IMR-90 (cell line): ENCODE measurements around the gene AOPEP.

ENCODE experiments used
- BHLHE40 ChIP-seq: fragments of 150-350 bp; IDR thresholded peaks from 2 replicates; pipeline ENCODE4 v1.6.1; 2016; ENCODE audit warnings: mild to moderate bottlenecking, low read depth, low read length
- CEBPB ChIP-seq: IDR thresholded peaks from 2 replicates; pipeline ENCODE4 v1.6.1; 2012; ENCODE audit warnings: low read depth, low read length, improper control_type of control experiment
- CHD1 ChIP-seq: IDR thresholded peaks from 2 replicates; pipeline ENCODE4 v1.6.1; 2012; ENCODE audit warnings: low read depth, low read length, improper control_type of control experiment
- CTCF ChIP-seq: conservative IDR thresholded peaks from 2 replicates; pipeline ENCODE4 v1.5.1; 2012; ENCODE audit warnings: mild to moderate bottlenecking, low read depth, low read length, improper control_type of control experiment
- ELK1 ChIP-seq: fragments of 150-350 bp; IDR thresholded peaks from 2 replicates; pipeline ENCODE4 v1.6.1; 2016; ENCODE audit warnings: low read depth, mild to moderate bottlenecking, low read length, moderate library complexity, borderline replicate concordance
- MAFK ChIP-seq: IDR thresholded peaks from 2 replicates; pipeline ENCODE4 v1.6.1; 2012; ENCODE audit warnings: low read depth, low read length, improper control_type of control experiment
- MXI1 ChIP-seq: IDR thresholded peaks from 2 replicates; pipeline ENCODE4 v1.6.1; 2012; ENCODE audit warnings: low read depth, mild to moderate bottlenecking, low read length, moderate library complexity, borderline replicate concordance
- NFE2L2 ChIP-seq: fragments of 150-350 bp; IDR thresholded peaks from 2 replicates; pipeline ENCODE4 v1.6.1; 2016; ENCODE audit warnings: low read depth, mild to moderate bottlenecking, low read length
- POLR2A ChIP-seq: IDR thresholded peaks from 2 replicates; pipeline ENCODE4 v1.6.1; 2012; ENCODE audit warnings: mild to moderate bottlenecking, low read depth, low read length
- RAD21 ChIP-seq: IDR thresholded peaks from 2 replicates; pipeline ENCODE4 v1.6.1; 2012; ENCODE audit warnings: low read length, improper control_type of control experiment
- RCOR1 ChIP-seq: IDR thresholded peaks from 2 replicates; pipeline ENCODE4 v1.6.1; 2012; ENCODE audit warnings: mild to moderate bottlenecking, low read length, improper control_type of control experiment; ENCODE audit not compliant: insufficient replicate concordance
- RFX5 ChIP-seq: IDR thresholded peaks from 2 replicates; pipeline ENCODE4 v1.8.0; 2012; ENCODE audit warnings: low read depth, mild to moderate bottlenecking, low read length, moderate library complexity
- USF2 ChIP-seq: fragments of 150-350 bp; IDR thresholded peaks from 2 replicates; pipeline ENCODE4 v1.6.1; 2017; ENCODE audit warnings: mild to moderate bottlenecking, antibody characterized with exemption, low read length, low read depth

DNA sequence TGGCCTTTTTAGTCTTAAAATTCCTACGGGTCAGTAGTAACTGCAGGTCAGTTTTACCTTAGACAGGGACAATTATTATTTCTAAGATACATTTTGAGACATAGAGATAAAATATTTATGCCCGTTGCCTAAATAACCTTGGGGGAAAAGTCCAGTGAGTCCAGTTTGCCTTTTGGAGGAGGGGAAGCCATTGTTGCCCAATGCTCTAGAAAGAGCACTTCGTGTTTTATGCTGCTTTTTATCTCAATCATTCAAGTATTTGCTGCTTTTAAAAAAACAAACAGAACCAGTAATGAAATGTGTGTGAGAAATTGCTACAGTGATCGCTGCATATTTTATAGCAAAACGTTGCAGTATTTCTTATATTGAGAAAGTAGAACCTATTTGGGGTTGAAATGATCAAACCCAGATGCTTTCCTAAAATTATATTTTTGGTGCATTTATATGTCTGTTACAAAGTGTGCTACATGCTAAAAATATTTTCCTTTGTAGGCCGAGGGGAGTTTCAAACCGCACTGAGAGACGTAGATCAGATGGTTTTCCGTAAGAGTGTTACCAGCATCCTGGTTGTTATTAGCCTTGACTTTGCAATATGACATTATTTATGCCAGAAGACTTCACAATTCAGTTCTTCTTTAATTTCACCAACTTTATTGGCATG, 266.8 kb downstream of the AOPEP start:
- TF ChIP-seq CTCF (no peak), ELK1 (no peak), RAD21 (no peak), POLR2A (no peak), RCOR1 (no peak), MAFK (no peak), USF2 (no peak), CHD1 (no peak), CEBPB (no peak), MXI1 (no peak), BHLHE40 (no peak), NFE2L2 (no peak), RFX5 (no peak)
